ENCODE measurements around the gene SYT6. TPM values are rescaled to one million over a fixed set of nuclear protein-coding genes. Genes with fewer than 3 reads are reported as not detected.
A peak's percentile ranks its signal among the peaks of the same experiment; 100 is the strongest.

Gene SYT6, protein sequence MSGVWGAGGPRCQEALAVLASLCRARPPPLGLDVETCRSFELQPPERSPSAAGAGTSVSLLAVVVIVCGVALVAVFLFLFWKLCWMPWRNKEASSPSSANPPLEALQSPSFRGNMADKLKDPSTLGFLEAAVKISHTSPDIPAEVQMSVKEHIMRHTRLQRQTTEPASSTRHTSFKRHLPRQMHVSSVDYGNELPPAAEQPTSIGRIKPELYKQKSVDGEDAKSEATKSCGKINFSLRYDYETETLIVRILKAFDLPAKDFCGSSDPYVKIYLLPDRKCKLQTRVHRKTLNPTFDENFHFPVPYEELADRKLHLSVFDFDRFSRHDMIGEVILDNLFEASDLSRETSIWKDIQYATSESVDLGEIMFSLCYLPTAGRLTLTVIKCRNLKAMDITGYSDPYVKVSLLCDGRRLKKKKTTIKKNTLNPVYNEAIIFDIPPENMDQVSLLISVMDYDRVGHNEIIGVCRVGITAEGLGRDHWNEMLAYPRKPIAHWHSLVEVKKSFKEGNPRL
- 0.08 TPM for total RNA-seq

DNA sequence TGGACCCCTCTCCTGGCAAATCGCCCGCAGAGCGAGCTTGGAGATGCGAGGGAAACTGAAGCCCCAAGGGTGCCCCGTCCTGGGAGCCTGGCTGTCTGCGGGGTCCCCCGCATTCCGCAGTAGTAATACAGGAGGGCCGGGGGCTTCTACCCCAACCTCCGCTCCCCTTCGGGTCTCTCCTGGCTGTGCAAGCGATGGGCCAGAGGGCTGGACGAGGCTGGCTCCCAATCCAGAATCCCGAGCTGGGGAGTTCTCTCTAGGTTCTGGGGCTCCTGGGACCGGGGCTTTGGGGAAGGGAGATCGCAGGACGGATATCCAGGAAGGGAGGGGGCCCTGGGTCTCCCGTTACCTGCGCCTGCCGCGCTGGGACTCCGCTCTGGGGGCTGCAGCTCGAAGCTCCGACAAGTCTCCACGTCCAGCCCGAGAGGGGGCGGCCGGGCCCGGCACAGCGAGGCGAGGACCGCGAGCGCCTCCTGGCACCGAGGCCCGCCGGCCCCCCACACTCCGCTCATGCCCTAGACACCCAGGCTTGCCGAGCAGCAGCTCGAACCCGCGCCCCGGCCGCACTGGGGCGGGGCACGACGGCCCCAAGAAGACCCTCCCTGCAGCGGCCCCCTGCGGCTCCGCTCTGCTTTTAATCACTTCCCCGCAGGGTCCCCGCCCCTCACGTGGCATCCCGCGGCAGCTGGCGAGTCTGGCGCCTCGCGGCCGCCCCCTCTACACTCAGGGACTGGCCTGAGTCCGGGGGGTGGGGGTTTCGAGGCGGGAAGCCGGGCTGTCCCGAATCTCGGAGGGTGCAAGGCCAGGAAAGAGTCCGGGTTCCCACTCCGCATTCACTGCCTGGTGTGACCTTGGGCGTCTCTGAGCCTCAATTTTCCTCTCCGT lies at the start of gene SYT6:
Gene SYT6 (minus strand): TSS at position 609 of the 885 bp plus-strand sequence. CDS start 97 bp downstream, at position 512.
- DNase-seq (ENCODE audit: low spot score) (no peak), ATAC-seq (no peak)

DNA sequence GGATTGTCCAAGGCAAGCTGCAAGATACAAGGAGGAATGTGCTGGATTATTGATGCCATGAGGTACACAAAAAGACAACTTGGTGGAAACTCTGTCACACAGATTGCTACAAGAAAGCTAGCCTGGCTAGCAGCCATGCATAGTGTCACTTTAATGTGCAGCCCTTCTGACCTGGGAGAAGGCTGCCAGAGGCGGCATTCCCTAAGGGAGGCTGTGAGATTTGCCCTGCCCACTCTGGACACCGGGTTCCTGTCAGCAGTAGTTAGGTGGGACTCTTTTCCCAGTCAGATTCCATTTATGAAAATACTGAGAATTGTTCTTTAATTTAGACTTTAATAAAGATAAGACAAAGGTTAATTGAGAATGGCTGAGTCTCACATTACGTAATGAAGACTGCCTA lies 47.8 kb upstream of the SYT6 start:
- DNase-seq (ENCODE audit: low spot score) (no peak), ATAC-seq (no peak)

DNA sequence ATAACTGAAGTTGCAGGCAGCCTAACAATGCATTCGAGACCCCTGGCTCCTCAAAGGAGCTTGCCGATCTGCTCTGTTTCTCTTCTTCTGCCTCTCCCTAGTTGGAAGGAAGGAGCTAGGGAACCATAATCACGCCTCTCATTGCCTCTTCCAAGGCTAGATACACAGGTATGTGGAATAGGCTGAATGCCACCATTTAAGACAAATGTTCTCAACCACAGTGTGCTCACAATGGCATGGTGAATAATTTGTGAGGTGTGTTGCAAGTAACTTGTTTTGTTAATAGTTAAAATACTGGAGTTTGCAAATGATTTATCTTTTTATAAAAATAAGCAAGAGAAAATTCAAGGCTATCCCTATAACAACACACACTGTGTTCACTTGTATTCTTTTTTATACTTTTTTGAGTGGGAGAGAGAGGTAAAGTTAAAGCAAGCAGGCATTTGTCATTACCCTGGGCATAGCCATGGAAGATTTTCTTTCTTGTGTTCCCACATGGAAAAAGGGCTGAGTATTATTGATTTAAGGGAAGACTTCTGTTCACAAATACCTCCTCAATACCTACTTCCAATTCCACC lies 45.4 kb upstream of the SYT6 start:
- DNase-seq (ENCODE audit: low spot score) (no peak), ATAC-seq (no peak)

DNA sequence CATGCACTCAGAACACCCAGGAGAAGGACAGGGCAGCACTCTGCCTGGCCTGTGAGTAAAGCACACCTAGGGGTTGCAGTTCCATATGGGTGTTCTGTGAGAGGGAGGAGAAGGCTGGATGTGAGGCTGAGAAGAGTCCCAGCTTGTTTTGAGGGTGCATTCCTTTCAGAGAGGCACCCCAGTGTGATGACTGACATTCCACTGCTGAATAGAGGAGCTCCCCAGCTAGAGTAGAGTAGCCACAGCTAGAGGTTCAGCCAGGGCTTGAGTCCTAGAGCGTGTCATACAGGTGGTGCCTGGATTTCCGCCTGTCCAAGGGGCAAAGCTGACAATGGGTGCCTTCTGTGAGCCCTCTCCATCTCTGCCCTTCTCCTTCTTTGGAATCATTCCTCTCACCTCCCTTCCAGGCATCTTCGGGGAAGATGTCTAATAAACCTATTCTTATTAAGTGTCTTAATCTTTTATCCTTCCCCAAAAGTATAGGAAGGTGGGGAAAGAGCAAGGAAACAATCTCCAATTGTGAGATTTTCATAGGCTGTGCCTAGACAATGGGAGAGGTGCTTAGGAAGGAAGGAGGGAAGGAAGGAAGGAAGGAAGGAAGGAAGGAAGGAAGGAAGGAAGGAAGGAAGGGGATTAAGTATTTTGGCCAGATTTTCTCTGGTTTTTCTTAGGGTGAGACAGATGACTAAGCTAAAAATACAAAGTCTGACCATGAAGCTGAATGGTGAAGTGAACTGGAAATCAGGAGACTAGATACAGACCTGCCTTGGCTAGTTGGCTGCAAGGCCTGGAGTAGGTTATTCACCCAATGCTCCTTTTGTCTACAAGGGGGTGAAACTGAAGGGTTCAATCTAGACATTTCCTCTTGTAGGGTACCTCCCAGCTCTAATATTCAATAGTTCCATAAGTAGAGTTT lies 43.6 kb upstream of the SYT6 start:
- no peak for DNase-seq (ENCODE audit: low spot score)
- no peak for ATAC-seq

DNA sequence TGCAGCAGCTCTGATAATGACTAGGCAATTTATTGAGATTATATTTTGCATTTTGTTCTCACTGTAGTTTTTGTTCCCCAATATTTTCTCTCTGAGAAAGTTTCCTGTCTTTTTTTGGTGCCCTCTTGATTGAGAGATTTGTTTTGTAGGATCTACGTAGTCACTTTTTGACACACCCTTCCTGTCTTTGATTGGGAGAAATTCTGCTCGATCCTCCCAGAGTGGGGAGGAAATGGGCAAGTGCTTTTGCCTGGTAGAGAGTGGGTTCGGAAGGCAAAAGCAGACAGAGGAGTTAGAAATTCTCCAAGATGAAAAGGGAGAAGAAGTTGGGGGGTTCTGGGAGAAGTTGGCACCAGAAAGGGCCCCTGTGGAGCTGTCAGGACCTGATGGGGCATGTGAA lies 42.1 kb upstream of the SYT6 start:
- ATAC-seq (no peak), DNase-seq (ENCODE audit: low spot score) (no peak)

DNA sequence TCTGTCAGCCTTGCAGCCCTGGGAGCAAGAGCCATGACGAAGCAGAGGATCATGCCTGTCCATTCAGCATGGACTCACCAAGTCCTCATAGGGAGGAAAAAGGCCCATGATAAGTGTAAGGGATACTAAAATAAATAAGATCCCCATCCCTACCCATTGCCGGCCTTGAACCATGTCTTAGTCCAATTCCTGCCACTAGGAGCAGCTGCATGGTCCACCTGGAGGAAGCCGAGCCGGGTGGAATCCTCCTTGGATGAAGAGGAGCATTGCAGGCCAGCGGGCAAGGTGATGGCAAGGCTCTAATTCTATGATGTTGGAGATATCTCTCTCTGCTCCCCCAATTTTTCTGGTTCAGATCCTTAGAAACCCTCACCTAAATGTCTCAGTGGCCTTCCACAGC lies 38.7 kb upstream of the SYT6 start:
- ATAC-seq (no peak), DNase-seq (ENCODE audit: low spot score) (no peak)

DNA sequence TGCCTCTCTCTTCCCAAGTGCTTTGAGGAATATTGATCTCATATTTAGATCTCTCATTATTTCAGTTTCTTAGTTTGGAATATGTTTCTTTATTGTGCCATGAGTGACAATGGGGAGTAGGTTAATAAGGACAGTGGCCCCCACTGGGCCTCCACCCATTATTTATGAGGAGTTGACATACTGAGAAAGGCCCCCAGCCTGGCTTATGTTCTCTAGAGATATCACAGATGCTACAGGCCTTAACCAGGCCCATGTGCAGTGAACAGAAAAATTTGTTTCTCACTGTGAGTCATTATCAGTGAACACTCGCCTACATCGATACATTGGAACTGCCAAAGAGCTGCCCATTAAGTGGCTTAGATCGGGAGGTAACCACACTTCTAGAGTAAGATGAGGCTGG lies 35.7 kb upstream of the SYT6 start:
- no peak for DNase-seq (ENCODE audit: low spot score)
- no peak for ATAC-seq

DNA sequence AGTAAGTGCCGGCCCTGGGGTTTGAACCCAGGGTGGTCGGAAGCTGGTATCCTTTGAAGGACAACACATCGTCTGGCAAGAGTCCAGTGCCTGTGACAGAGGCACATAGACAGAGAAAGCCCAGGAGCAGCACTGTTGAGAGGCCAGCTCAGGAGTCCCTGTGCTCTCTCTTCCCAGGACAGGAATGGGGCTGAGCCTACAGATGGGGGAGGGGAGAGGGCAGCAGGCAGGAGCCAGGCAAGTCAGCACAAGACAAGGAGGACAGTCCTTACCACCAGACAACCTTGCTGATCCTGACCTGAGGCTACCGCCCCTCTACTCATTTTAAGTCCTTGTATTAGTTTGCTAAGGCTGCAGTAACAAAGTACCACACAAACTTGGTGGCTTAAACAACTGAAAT lies 27.7 kb upstream of the SYT6 start:
- DNase-seq (ENCODE audit: low spot score): no peak
- ATAC-seq: no peak

DNA sequence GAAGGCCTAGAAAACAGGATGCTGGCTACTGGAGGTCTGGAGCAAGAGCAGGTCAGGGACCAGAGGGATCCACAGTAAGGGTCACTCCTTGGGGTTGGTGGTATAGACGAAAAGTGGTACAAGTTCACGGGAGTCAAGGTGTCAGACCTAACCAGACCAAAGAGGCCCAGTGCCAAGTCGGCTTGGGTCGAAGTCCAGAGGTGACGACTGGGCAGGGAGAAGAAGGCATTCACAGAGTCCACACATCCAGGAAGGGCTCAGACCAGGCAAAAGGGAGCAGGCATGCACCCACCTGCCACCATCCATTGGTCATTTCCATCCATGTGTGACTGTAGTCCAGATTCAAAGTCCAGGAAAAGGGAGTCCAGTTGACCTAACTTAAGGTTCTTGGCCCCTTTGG lies 27.1 kb upstream of the SYT6 start:
- ATAC-seq (peak; percentile 63), DNase-seq (ENCODE audit: low spot score) (peak; percentile 49)

DNA sequence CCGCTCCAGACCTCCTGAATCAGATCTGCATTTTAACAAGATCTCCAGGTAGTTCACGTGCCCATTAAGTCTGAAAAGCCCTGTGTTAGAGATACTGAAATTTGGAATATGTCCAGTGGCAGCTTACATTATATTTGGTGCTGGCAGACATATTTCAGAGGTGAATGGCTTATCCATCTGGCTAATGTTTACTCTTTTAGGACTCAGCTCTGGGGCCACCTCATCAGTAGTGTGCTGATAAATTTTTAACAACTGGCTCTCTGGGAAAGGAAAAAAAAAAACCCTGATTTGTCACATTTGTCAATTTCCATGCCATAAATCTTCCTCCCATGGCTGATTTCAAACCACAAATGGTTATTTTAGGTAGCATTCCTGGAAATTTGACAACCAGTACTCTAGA lies 25.3 kb upstream of the SYT6 start:
- DNase-seq (ENCODE audit: low spot score): no peak
- ATAC-seq: no peak

DNA sequence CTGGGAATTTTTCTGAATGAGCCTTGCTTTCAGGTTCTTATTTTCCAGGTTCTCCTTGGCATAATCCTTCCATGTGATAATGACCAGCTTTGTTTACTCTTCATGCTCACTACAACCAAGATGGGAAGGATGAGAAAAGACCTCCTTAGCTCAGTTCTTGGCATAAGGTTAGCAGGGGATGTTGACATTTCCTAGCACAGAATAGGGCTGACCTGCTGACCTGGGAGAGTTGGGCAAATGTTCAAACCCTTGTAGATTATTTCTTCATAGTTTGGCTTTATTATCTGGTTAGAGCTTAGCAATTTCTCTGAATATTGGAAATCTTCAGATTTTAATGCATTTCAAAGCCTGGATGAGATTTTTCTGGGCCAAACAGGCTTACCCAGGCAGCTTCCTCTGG lies 23.6 kb upstream of the SYT6 start:
- peak; percentile 37 for ATAC-seq
- DNase-seq (ENCODE audit: low spot score): no peak

DNA sequence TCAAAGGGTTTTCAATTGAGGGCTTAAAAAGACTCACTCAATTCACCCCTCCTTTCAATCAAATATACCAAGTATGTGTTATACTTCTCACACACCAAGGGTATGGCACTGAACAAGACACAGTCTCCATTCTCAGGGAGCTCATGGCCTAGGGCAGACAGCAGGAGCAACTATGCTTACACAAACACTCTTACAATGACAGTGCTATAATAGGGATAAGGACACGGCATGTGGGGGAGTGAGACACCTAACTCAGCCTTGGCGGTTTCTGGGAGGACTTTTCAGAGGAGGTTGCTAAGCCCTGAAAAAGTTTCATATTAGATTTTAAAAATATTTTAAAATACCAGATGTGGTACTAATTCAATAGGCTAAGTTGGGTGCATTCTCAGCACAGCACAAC lies 22.7 kb upstream of the SYT6 start:
- ATAC-seq (no peak), DNase-seq (ENCODE audit: low spot score) (no peak)

DNA sequence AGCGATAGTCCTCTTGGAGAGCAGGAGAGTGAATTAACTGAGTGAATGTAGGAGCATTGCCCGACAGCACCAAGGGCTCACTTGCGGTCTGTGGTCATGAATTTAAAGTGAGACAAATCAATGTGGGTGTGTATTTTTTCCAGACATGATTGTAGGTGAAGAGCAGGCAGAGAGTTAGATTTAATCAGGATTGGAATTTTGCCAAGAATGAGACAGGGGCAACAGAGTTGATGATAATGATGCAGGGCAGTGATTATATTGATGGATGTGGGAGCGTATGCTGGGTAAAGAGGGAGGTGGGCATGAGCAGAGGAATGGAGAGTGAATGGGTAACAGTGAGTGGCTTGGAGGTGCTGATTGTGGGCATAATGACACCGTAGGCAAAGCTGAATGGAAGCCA lies 20.0 kb upstream of the SYT6 start:
- DNase-seq (ENCODE audit: low spot score) (no peak), ATAC-seq (no peak)

DNA sequence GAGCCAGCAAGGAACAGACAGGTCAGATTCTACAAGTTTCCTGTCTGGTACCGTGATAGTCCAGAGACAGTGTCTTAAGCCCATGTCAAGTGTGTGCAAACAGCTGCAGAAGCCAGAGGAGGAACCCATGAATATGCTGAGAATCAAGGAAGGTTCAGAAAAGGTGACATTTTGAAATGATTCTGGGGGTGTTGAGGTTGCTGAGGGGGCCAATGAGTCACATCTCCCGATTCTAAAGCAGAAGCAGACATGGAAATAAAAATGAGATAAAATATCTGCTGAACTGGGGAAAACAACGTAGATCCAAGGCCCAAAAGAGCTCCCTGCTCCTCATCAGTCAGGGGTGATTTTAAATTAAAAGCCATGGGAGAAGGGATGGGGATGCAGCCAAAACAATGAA lies 15.8 kb upstream of the SYT6 start:
- ATAC-seq: no peak
- no peak for DNase-seq (ENCODE audit: low spot score)

DNA sequence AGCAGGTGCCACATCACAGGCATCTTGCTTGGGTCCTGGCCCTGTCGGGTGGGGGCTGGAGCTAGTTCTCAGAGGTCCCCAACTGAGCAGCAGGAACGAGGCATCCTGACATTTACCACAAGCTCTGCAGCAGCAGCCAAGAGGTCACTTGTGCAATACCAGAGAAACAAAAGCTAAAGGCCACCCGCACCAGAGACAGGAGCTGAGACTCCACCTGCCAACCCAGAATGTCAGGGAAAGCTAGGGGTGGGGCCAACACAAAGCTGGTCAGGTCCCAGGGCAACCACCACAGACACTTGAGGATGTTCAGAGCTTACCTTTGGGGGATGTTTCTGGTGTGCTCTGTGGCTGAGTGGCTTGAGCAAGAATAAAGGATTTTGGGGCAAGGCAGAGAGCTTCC lies 13.6 kb upstream of the SYT6 start:
- DNase-seq (ENCODE audit: low spot score) (no peak), ATAC-seq (no peak)

DNA sequence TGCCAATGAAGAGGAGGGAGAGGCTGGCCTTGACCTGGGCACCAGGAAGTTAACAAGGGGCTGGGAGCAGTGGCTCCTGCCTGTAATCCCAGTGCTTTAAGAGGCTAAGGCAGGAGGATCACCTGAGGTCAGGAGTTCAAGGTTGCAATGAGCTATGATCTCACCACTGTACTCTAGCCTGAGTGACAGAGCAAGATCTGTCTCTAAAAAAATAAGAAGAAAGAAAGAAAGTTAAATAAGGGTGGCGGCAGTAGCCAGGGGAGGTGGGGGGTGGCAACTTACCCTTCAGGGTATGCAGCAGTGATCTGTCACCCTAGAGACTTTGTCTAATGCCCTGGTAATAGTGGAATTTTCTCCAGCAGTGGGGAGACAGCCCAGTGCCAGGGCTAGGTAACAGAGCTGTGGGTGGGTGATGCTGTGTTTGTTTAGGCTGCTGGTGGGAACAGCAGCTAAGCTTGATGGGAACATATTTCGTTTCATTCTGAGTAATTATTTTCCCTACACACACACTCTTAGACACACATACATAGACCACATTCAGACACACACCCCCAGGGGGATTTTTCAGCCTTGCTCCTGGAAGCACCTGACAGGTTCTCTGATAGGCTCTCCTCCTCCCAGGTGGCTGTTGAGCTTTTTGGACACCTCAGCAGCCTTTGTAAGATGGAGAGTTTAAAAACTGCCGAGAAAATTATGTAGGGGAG lies 11.3 kb upstream of the SYT6 start:
- no peak for ATAC-seq
- no peak for DNase-seq (ENCODE audit: low spot score)

DNA sequence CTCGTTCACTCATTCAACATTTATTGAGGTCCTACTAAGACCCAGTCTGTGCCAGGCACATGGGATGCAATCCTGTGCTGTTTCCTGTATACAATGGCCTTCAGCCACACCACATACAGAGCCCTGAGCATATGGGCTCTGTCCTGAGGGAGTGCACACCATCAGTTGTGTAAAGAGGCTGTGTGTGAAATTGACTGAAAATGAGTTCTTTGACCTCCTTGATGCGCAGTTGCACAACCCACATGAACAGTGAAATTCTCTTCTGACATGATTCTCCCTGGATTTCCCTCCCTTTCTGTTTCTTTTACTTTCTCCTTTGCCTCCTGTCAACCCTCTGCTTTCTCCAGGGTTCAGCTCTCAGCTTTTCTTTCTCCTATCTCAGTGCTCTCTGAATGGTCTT lies 6.3 kb upstream of the SYT6 start:
- ATAC-seq (peak; percentile 47), DNase-seq (ENCODE audit: low spot score) (no peak)

DNA sequence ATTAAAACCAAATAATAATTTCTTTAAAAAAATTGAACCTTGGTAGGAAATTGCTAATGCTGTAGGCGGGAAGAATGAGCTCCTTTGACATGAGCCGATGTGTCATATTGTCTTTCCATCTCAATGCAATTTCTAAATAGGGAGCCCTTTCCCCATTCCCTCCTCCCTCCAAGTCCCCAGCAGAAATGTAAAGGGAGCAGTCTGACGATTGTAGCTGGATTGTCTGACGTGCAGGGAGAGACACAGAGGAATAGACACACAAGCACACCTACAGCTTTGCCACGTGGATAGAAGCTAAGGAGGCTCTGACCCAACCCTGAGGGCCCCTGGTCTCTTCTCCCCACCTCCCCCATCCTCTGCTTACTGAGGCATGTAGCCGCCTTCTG lies 3.6 kb upstream of the SYT6 start:
- no peak for ATAC-seq

DNA sequence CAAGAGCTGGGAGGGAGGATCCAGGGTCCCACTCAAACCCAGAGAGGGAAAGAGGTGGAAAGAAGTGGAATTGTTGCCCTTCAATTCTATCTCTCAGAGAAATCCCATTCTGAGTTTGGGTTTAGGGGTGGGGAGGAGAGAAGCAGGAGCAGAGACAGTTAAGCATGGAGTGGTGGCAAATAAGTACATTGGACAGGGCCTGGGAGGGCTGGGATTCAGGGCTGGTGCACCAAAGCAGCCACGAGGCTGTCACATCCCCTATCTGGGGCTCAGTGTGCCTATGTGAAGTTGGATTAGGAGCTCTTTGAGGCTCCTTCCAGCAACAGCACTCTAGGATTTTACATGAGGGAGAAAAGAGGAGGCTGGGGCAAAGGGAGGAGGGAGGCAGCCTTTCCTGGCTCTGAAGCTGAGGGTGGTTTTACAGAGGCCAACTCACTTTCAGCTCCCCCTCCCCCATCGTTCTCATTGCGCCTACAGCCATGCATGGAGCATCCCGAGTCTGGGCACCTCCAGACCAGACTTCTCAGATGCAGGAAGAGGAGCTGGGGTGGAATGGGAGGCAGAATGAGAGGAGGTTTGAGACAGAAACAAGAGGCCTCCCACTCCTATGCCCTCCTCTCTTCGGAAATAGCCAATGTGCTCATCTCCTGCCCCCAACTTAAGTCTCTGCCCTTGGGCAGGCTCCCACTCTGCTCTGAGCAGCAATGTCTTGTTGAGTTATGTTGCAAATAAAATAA lies 3.0 kb upstream of the SYT6 start:
- DNase-seq (ENCODE audit: low spot score) (no peak), ATAC-seq (no peak)

More for the DNA sequence above, 3.6 kb upstream of the SYT6 start:
- no peak for DNase-seq (ENCODE audit: low spot score)
